ENCODE results near the gene MVB12B.

Gene MVB12B

GRCh38 chr9:126521551-126521950, 194.9 kb downstream of the MVB12B start:
- in situ Hi-C loops (cut with HindIII; ENCODE audit: low pct_ligation_motif_present, low sequenced_read_pairs): no loop called here
- no peak for DNase-seq
- H3K36me3 ChIP-seq (replicated peaks): no peaks in the 10 kb centered on the region
- no peak overlapping the region for H3K4me3 ChIP-seq (ENCODE audit: low read depth, low read length)
- no peak for TF ChIP-seq CTCF (IDR thresholded peaks at IDR 0.05; ENCODE audit: low read depth, low read length, missing control alignments)
- no peak overlapping the region for H3K27ac ChIP-seq
- H3K27me3 ChIP-seq (replicated peaks): peaks cover 46% of the 10 kb centered on the region

- in situ Hi-C loops (cut with HindIII; ENCODE audit: low pct_ligation_motif_present, low sequenced_read_pairs): no loop called here
- DNase-seq: no peak
- Histone ChIP-seq H3K4me3 (ENCODE audit: low read depth, low read length) (no peak overlapping the region), H3K27me3 (replicated peaks) (peaks cover 46% of the 10 kb centered on the region), H3K36me3 (replicated peaks) (no peaks in the 10 kb centered on the region), H3K27ac (no peak overlapping the region)
- TF ChIP-seq CTCF (IDR thresholded peaks at IDR 0.05; ENCODE audit: low read depth, low read length, missing control alignments): no peak
These were observed 195.5 kb downstream of the MVB12B start for GRCh38 chr9:126521976-126522590.

GRCh38 chr9:126522612-126523356, 196.2 kb downstream of the MVB12B start:
- no peak for TF ChIP-seq CTCF (IDR thresholded peaks at IDR 0.05; ENCODE audit: low read depth, low read length, missing control alignments)
- no peaks in the 10 kb centered on the region for H3K36me3 ChIP-seq (replicated peaks)
- H3K27me3 ChIP-seq (replicated peaks): peaks cover 45% of the 10 kb centered on the region
- H3K27ac ChIP-seq: no peak overlapping the region
- no peak for DNase-seq
- in situ Hi-C loops (cut with HindIII; ENCODE audit: low pct_ligation_motif_present, low sequenced_read_pairs): no loop called here
- H3K4me3 ChIP-seq (ENCODE audit: low read depth, low read length): no peak overlapping the region

- Histone ChIP-seq H3K27me3 (replicated peaks) (peaks cover 36% of the 10 kb centered on the region), H3K27ac (no peak overlapping the region), H3K4me3 (ENCODE audit: low read depth, low read length) (no peak overlapping the region), H3K36me3 (replicated peaks) (no peaks in the 10 kb centered on the region)
- TF ChIP-seq CTCF (IDR thresholded peaks at IDR 0.05; ENCODE audit: low read depth, low read length, missing control alignments): no peak
- in situ Hi-C loops (cut with HindIII; ENCODE audit: low pct_ligation_motif_present, low sequenced_read_pairs): no loop called here
- DNase-seq: no peak
These were observed 197.0 kb downstream of the MVB12B start for GRCh38 chr9:126523611-126524111.

GRCh38 chr9:126524353-126525077, 197.9 kb downstream of the MVB12B start:
- no peak for DNase-seq
- Histone ChIP-seq H3K4me3 (ENCODE audit: low read depth, low read length) (no peak overlapping the region), H3K27ac (no peak overlapping the region), H3K27me3 (replicated peaks) (peaks cover 28% of the 10 kb centered on the region), H3K36me3 (replicated peaks) (no peaks in the 10 kb centered on the region)
- no peak for TF ChIP-seq CTCF (IDR thresholded peaks at IDR 0.05; ENCODE audit: low read depth, low read length, missing control alignments)
- in situ Hi-C loops (cut with HindIII; ENCODE audit: low pct_ligation_motif_present, low sequenced_read_pairs): no loop called here
